ENCODE measurements around the gene CPEB1. TPM values are rescaled to one million over a fixed set of nuclear protein-coding genes. Genes with fewer than 3 reads are reported as not detected.

Gene CPEB1
- total RNA-seq, 1 experiment from 2014 or later: 1.0 TPM

- no peak overlapping the region for H2BK120ac ChIP-seq (ENCODE audit: low read depth, low read length, poor library complexity, severe bottlenecking)
Observed at GRCh38 chr15:82537351-82537908, 109.7 kb downstream of the CPEB1 start.

More at GRCh38 chr15:82537351-82537908, 109.7 kb downstream of the CPEB1 start:
- H2BK5ac ChIP-seq (ENCODE audit: insufficient read length, low read length): no peak overlapping the region
- no peaks in the 10 kb centered on the region for H4K20me1 ChIP-seq (ENCODE audit: control insufficient read depth, insufficient read depth, insufficient read length)
- H3K9me3 ChIP-seq (ENCODE audit: control insufficient read depth, low read depth, low read length): no peaks in the 10 kb centered on the region
- H3K79me1 ChIP-seq (ENCODE audit: insufficient read depth, low read depth, low read length, poor library complexity, severe bottlenecking): no peaks in the 10 kb centered on the region
- no peak overlapping the region for H3K4ac ChIP-seq (ENCODE audit: low read depth, low read length)
- TF ChIP-seq CTCF (conservative IDR thresholded peaks at IDR 0.05): no peak
- Mint-ChIP-seq H3K9me3 (peaks cover 0 to 8% of the 10 kb centered on the region in 2 experiments; a peak in 1 of 5 replicates), H3K4me3 (peak overlapping the region; percentile 76 to 95), H3K4me1 (peaks cover 24 to 27% of the 10 kb centered on the region in 2 experiments), H3K27ac (peak overlapping the region in 2 of 3 experiments; percentile 84 to 95; a peak in 2 of 7 replicates), H3K27me3 (ENCODE audit: low read depth) (no peaks in the 10 kb centered on the region; the same call in 1 of the 2 replicates), H3K36me3 (ENCODE audit: insufficient read depth in 1 of 3, low read depth in 3 of 3) (peaks cover 54 to 73% (median 61%) of the 10 kb centered on the region in 3 experiments)
- no peak overlapping the region for H3T11ph ChIP-seq (ENCODE audit: low read length)
- H4K5ac ChIP-seq (ENCODE audit: insufficient read length, low read depth, low read length): no peak overlapping the region
- peak overlapping the region; percentile 16 for H3K27ac ChIP-seq (ENCODE audit: insufficient read length, low read depth, low read length)
- H4K8ac ChIP-seq (replicated peaks; ENCODE audit: insufficient read length, low read depth, low read length): no peak overlapping the region
- no peak overlapping the region for H2BK12ac ChIP-seq (ENCODE audit: insufficient read length, low read depth, low read length)
- H3K4me2 ChIP-seq (ENCODE audit: insufficient read depth, insufficient read length, low read length): peak overlapping the region; percentile 87
- no peak overlapping the region for H2BK20ac ChIP-seq (ENCODE audit: low read depth, low read length, poor library complexity, severe bottlenecking)
- H2BK15ac ChIP-seq (ENCODE audit: low read depth, low read length): no peak overlapping the region
- H2AK5ac ChIP-seq (ENCODE audit: insufficient read length, low read length): no peak overlapping the region
- H4K91ac ChIP-seq (ENCODE audit: insufficient read length, low read depth, low read length): no peak overlapping the region
- no peaks in the 10 kb centered on the region for H3K27me3 ChIP-seq (ENCODE audit: insufficient read depth, low read length)
- no peak overlapping the region for H3K56ac ChIP-seq (ENCODE audit: insufficient read length, low read depth, low read length)
- peaks cover 12% of the 10 kb centered on the region; the same call in 1 of the 2 replicates for H3K79me2 ChIP-seq (ENCODE audit: insufficient read depth, low read length)
- DNase-seq: no peak
- H3K4me1 ChIP-seq (ENCODE audit: insufficient read depth, low read length): 0 out of 2 replicates have a peak, but pooled peaks cover 2% of the 10 kb centered on the region
- no peak overlapping the region for H3K9ac ChIP-seq (ENCODE audit: extremely low read depth, insufficient read length, low read length)
- H3K14ac ChIP-seq (ENCODE audit: insufficient read depth, low read length): no peak overlapping the region
- H3K18ac ChIP-seq (ENCODE audit: insufficient read length, low read depth, low read length): no peak overlapping the region
- no CpG with 5 or more reads among the region's 4 CpGs for WGBS (ENCODE audit: extremely low coverage, insufficient read length, low lambda C conversion rate)
- no peak overlapping the region for H2AFZ ChIP-seq (ENCODE audit: low read length)
- H3K23me2 ChIP-seq (ENCODE audit: insufficient read length, low read depth, low read length, poor library complexity, severe bottlenecking): peaks cover 6% of the 10 kb centered on the region
- H3K23ac ChIP-seq (ENCODE audit: insufficient read length, low read depth, low read length): no peak overlapping the region

All from H9 (cell line).